Left colon (tissue), 2 donors: Measurements from ENCODE around the gene PCDHB3. TPM values are rescaled to one million over a fixed set of nuclear protein-coding genes. Genes with fewer than 3 reads are reported as not detected.
"Not testable (repeated sequence)": the region's sequence is repeated elsewhere in the genome, so short reads cannot be mapped to it uniquely, and the experiment has no call there.

Experiments used
- ATAC-seq: fragments of 200-7000 bp; cut with Tn5 transposase; one replicate; pipeline ENCODE4 v1.9.1; 2020; ENCODE audit warnings: mild to moderate bottlenecking, moderate library complexity
- DNase-seq, 2 donors: peaks; one replicate each; pipeline ENCODE4 v3.0.0-alpha.2; 2020
- intact Hi-C, 2 donors: fragments of 100-400 bp; cut with DNase I in 1 of 2; cut with micrococcal nuclease in 1 of 2; formaldehyde crosslinking; loops; one replicate each; pipeline versions ENCODE4 v1.11.2 to v1.14.0; 2022; cut with DNase I, micrococcal nuclease
- total RNA-seq, 2 donors: library from RNA; stranded (reverse); fragmentation: NEBNext Ultra II Directional; extraction: Animal tissue kit (Norgen Biotek cat#: 25700); gene quantifications; one replicate each; pipeline ENCODE4 v1.2.1, GENCODE V29; 2021
- donor health status: DM: no; HTN: no; CAD: no.
- donor health status: DM: yes; HTN: yes; CAD: no.

Gene PCDHB3
- total RNA-seq, 2 donors from 2014 or later = 0.73 to 1.4 TPM

GRCh38 chr5:141127305-141127704, 27.0 kb downstream of the PCDHB3 start:
- DNase-seq (no peak), ATAC-seq (no peak)
- intact Hi-C loops = no loop called here

GRCh38 chr5:141135030-141135717, 34.9 kb downstream of the PCDHB3 start, which contains the start of gene PCDHB5:
PCDHB5 (plus strand) TSS chr5:141135206; CDS start chr5:141135435, 229 bp downstream.
- DNase-seq = no peak
- no peak for ATAC-seq
- intact Hi-C loops = no loop called here

- no peak for DNase-seq
- ATAC-seq = no peak
- intact Hi-C loops = no loop called here
Observed at GRCh38 chr5:141135718-141136266, 35.5 kb downstream of the PCDHB3 start.

GRCh38 chr5:141137346-141137745, 37.1 kb downstream of the PCDHB3 start:
- ATAC-seq, DNase-seq, intact Hi-C loops: not testable (repeated sequence)

GRCh38 chr5:141149812-141150211, 49.5 kb downstream of the PCDHB3 start, which contains the start of gene PCDHB6:
PCDHB6 (plus strand) TSS chr5:141150057; CDS start chr5:141150258, 201 bp downstream.
- ATAC-seq (no peak), DNase-seq (no peak)
- intact Hi-C loops = no loop called here

GRCh38 chr5:141150224-141150992, 50.1 kb downstream of the PCDHB3 start:
- DNase-seq (no peak), ATAC-seq (no peak)
- intact Hi-C loops = no loop called here

- intact Hi-C loops = no loop called here
- DNase-seq = no peak
- no peak for ATAC-seq
Observed at GRCh38 chr5:141150993-141151325, 50.7 kb downstream of the PCDHB3 start.

- DNase-seq, intact Hi-C loops, ATAC-seq: not testable (repeated sequence)
Observed at GRCh38 chr5:141151632-141152031, 51.4 kb downstream of the PCDHB3 start.

GRCh38 chr5:141152096-141152495, 51.8 kb downstream of the PCDHB3 start:
- DNase-seq, ATAC-seq, intact Hi-C loops: not testable (repeated sequence)

Other genes with a start within 250 kb of the PCDHB3 start
- gene PCDHA10, start 244.6 kb upstream of the PCDHB3 start, total RNA-seq = under 1 TPM; 0.20 to 0.24 TPM
- gene PCDHA11, start 231.5 kb upstream of the PCDHB3 start, total RNA-seq = under 1 TPM; 0.08 to 0.09 TPM
- gene PCDHA12, start 225.2 kb upstream of the PCDHB3 start, total RNA-seq = under 1 TPM; 0.08 to 0.18 TPM
- gene PCDHA13, start 218.3 kb upstream of the PCDHB3 start, total RNA-seq = under 1 TPM in 1 of 2 donors, not detected in 1; 0.12 TPM
- under 1 TPM; 0.15 to 0.28 TPM for gene PCDHAC1, start 174.2 kb upstream of the PCDHB3 start, total RNA-seq
- gene PCDHAC2, start 134.0 kb upstream of the PCDHB3 start, total RNA-seq = under 1 TPM; 0.47 to 0.58 TPM
- gene PCDHB1, start 49.1 kb upstream of the PCDHB3 start, total RNA-seq = not detected
- 1 to 10 TPM; 1.1 to 1.2 TPM for gene PCDHB2, start 5.9 kb upstream of the PCDHB3 start, total RNA-seq
- gene PCDHB4, start 21.3 kb downstream of the PCDHB3 start, total RNA-seq = under 1 TPM; 0.46 to 0.81 TPM
- under 1 TPM; 0.31 to 0.56 TPM for gene PCDHB5, start 34.7 kb downstream of the PCDHB3 start, total RNA-seq
- under 1 TPM in 1 of 2 donors, not detected in 1; 0.11 TPM for gene PCDHB6, start 49.6 kb downstream of the PCDHB3 start, total RNA-seq
- under 1 TPM; 0.12 to 0.34 TPM for gene PCDHB7, start 72.2 kb downstream of the PCDHB3 start, total RNA-seq
- under 1 TPM; 0.59 to 0.67 TPM for gene PCDHB8, start 77.3 kb downstream of the PCDHB3 start, total RNA-seq
- gene PCDHB16, start 81.9 kb downstream of the PCDHB3 start, total RNA-seq = 1 to 10 TPM in 1 of 2 donors, under 1 TPM in 1; 0.34 to 1.2 TPM
- gene PCDHB9, start 86.7 kb downstream of the PCDHB3 start, total RNA-seq = under 1 TPM; 0.34 to 0.61 TPM
- under 1 TPM; 0.40 to 0.56 TPM for gene PCDHB10, start 91.9 kb downstream of the PCDHB3 start, total RNA-seq
- 1 to 10 TPM in 1 of 2 donors, under 1 TPM in 1; 0.82 to 1.4 TPM for gene PCDHB11, start 99.2 kb downstream of the PCDHB3 start, total RNA-seq
- under 1 TPM; 0.24 to 0.42 TPM for gene PCDHB12, start 108.2 kb downstream of the PCDHB3 start, total RNA-seq
- gene PCDHB13, start 113.4 kb downstream of the PCDHB3 start, total RNA-seq = 1 to 10 TPM; 1.3 to 2.0 TPM
- gene PCDHB14, start 122.9 kb downstream of the PCDHB3 start, total RNA-seq = 1 to 10 TPM; 1.2 to 1.7 TPM
- 1 to 10 TPM in 1 of 2 donors, under 1 TPM in 1; 0.49 to 1.1 TPM for gene PCDHB15, start 144.9 kb downstream of the PCDHB3 start, total RNA-seq
- gene SLC25A2, start 203.6 kb downstream of the PCDHB3 start, total RNA-seq = 1 to 10 TPM in 1 of 2 donors, under 1 TPM in 1; 0.95 to 1.4 TPM
- gene TAF7, start 220.3 kb downstream of the PCDHB3 start, total RNA-seq = 10 to 100 TPM; 52.3 to 66.1 TPM
- gene PCDHGA1, start 230.0 kb downstream of the PCDHB3 start, total RNA-seq = under 1 TPM; 0.31 TPM
- under 1 TPM; 0.31 to 0.75 TPM for gene PCDHGA2, start 238.3 kb downstream of the PCDHB3 start, total RNA-seq
- under 1 TPM; 0.21 to 0.39 TPM for gene PCDHGA3, start 243.4 kb downstream of the PCDHB3 start, total RNA-seq
- 1 to 10 TPM in 1 of 2 donors, under 1 TPM in 1; 0.79 to 1.1 TPM for gene PCDHGB1, start 249.6 kb downstream of the PCDHB3 start, total RNA-seq